HepG2 (cell line): ENCODE data around the gene CTNNA3. TPM values are rescaled to one million over a fixed set of nuclear protein-coding genes. Genes with fewer than 3 reads are reported as not detected.

Source experiments
- ATAC-seq: fragments of 200-7000 bp; cut with Tn5 transposase; 3 replicates; pipeline ENCODE4 v1.9.1; 2020; ENCODE audit warnings: mild to moderate bottlenecking, moderate library complexity
- BruUV-seq: library from RNA; stranded (reverse); fragments of 400-500 nt; replicated peaks from 2 replicates; lab custom pipeline; 2021; lab: Mats Ljungman, UMichigan
- CTCF ChIA-PET: fragments of 300-600 bp; formaldehyde crosslinking; extraction: SDS; loops from one replicate; lab custom pipeline; 2021; ENCODE audit warnings: low total read pairs, inconsistent platforms, low intra/inter-chr PET ratio; lab: Yijun Ruan, JAX
- POLR2A ChIA-PET: fragments of 350-600 bp; sonication (Branson Sonifier 250); formaldehyde crosslinking; loops from one replicate; lab custom pipeline; 2020; ENCODE audit warnings: antibody characterized with exemption, inconsistent platforms; lab: Yijun Ruan, JAX
- DNase-seq: peaks from one replicate; pipeline ENCODE4 v3.0.0-alpha.2; 2015; ENCODE audit warnings: low spot score
- FAIRE-seq: peaks from 3 replicates; lab custom pipeline; 2011; peaks lifted over from hg19 to GRCh38; lab: Jason Lieb, UNC
- H2AFZ ChIP-seq: one replicate; pipeline ENCODE4 v1.6.1; 2011; ENCODE audit warnings: low read length, inconsistent platforms
- H3K27ac ChIP-seq: fragments of 300-600 bp; 3 replicates; pipeline ENCODE4 v1.8.0; 2011; ENCODE audit warnings: mixed run types, mild to moderate bottlenecking, mixed read lengths, low read length, inconsistent platforms; ENCODE audit not compliant: insufficient read depth; ENCODE audit errors: extremely low read length
- H3K27me3 ChIP-seq, 2 experiments: fragments of 200-600 bp in 1 of 2; 2 replicates in 1 of 2; 3 replicates in 1 of 2; pipeline versions ENCODE4 v1.6.0 to v1.8.0; 2011; ENCODE audit warnings: low read length in 2 of 2, mild to moderate bottlenecking in 2 of 2, moderate library complexity in 2 of 2, inconsistent platforms in 1 of 2; ENCODE audit not compliant: insufficient read depth in 2 of 2, control insufficient read depth in 1 of 2
- H3K36me3 ChIP-seq, 2 experiments: fragments of 200-600 bp in 1 of 2; replicated peaks in 1 of 2; 2 replicates in 1 of 2; 3 replicates in 1 of 2; pipeline versions ENCODE4 v1.5.1 to v1.8.0; 2011; ENCODE audit warnings: low read length in 2 of 2, inconsistent platforms in 1 of 2; ENCODE audit not compliant: insufficient read depth in 2 of 2, control insufficient read depth in 1 of 2
- H3K4me1 ChIP-seq: 2 replicates; pipeline ENCODE4 v1.5.1; 2012; ENCODE audit warnings: low read length, inconsistent platforms; ENCODE audit not compliant: insufficient read depth
- H3K4me2 ChIP-seq: 2 replicates; pipeline ENCODE4 v1.6.0; 2011; ENCODE audit warnings: low read depth, low read length, inconsistent platforms
- H3K4me3 ChIP-seq, 3 experiments: fragments of 200-600 bp in 1 of 3; sonication (generic), shearing (Covaris generic) in 1 of 3; replicated peaks in 1 of 3; 2 replicates each; pipeline ENCODE4 v1.5.1; 2011 to 2016; ENCODE audit warnings: low read length in 3 of 3, inconsistent platforms in 2 of 3, low read depth in 2 of 3, mild to moderate bottlenecking in 2 of 3, control low read depth in 1 of 3, mixed read lengths in 1 of 3; ENCODE audit not compliant: insufficient read depth in 1 of 3
- H3K79me2 ChIP-seq: one replicate; pipeline ENCODE4 v1.6.1; 2011; ENCODE audit warnings: low read length, inconsistent platforms; ENCODE audit not compliant: insufficient read depth
- H3K9ac ChIP-seq: 2 replicates; pipeline ENCODE4 v1.6.0; 2011; ENCODE audit warnings: mild to moderate bottlenecking, low read depth, low read length, inconsistent platforms; ENCODE audit not compliant: insufficient read depth
- H3K9me3 ChIP-seq: 2 replicates; pipeline ENCODE4 v1.5.1; 2012; ENCODE audit warnings: mild to moderate bottlenecking, low read length
- H4K20me1 ChIP-seq: 2 replicates; pipeline ENCODE4 v1.6.0; 2011; ENCODE audit warnings: inconsistent platforms, mild to moderate bottlenecking, low read length, moderate library complexity; ENCODE audit not compliant: insufficient read depth
- FOXJ3 ChIP-seq: sonication (generic); formaldehyde crosslinking; IDR thresholded peaks from 2 replicates; pipeline ENCODE4 v1.4.0; 2020; ENCODE audit warnings: missing genetic modification reagents, mild to moderate bottlenecking, borderline replicate concordance
- GMEB2 ChIP-seq: IDR thresholded peaks from 2 replicates; pipeline ENCODE4 v1.6.1; 2016; ENCODE audit warnings: missing biosample characterization, missing genetic modification reagents, low read depth
- THRA ChIP-seq: sonication (generic); formaldehyde crosslinking; IDR thresholded peaks from 2 replicates; pipeline ENCODE4 v1.4.0; 2020; ENCODE audit warnings: missing genetic modification reagents, borderline replicate concordance
- UBTF ChIP-seq: sonication (generic); formaldehyde crosslinking; IDR thresholded peaks from 2 replicates; pipeline ENCODE4 v1.4.0; 2020; ENCODE audit warnings: mild to moderate bottlenecking, missing genetic modification reagents
- ZNF562 ChIP-seq: sonication (generic); formaldehyde crosslinking; IDR thresholded peaks from 2 replicates; pipeline ENCODE4 v1.8.0; 2022; ENCODE audit warnings: missing genetic modification reagents, borderline replicate concordance
- ZNF670 ChIP-seq: sonication (generic); formaldehyde crosslinking; IDR thresholded peaks from 2 replicates; pipeline ENCODE4 v1.8.0; 2022; ENCODE audit warnings: mild to moderate bottlenecking, missing genetic modification reagents, borderline replicate concordance
- ZNF678 ChIP-seq: sonication (generic); formaldehyde crosslinking; IDR thresholded peaks from 2 replicates; pipeline ENCODE4 v1.4.0; 2020; ENCODE audit warnings: mild to moderate bottlenecking, missing genetic modification reagents
- ZNF841 ChIP-seq: sonication (generic); formaldehyde crosslinking; IDR thresholded peaks from 2 replicates; pipeline ENCODE4 v1.8.1; 2023; ENCODE audit warnings: missing genetic modification reagents, borderline replicate concordance
- ZXDC ChIP-seq: sonication (generic); formaldehyde crosslinking; IDR thresholded peaks from 2 replicates; pipeline ENCODE4 v1.5.0; 2020; ENCODE audit warnings: mild to moderate bottlenecking, missing genetic modification reagents
- WGBS: methylation state at CpG from one replicate; pipeline ENCODE4 v1.1.6; 2017; ENCODE audit warnings: low lambda C conversion rate; 5-methylcytosine and 5-hydroxymethylcytosine counted together
- in situ Hi-C: cut with HindIII; loops from 2 replicates; pipeline ENCODE4 v1.10.0; 2017; ENCODE audit warnings: low pct_unique_long_range_greater_than_20kb; ENCODE audit not compliant: extremely low pct_ligation_motif_present
- intact Hi-C: fragments of 100-400 bp; cut with micrococcal nuclease; formaldehyde crosslinking; loops from one replicate; pipeline ENCODE4 v1.10.0; 2022; ENCODE audit not compliant: unreplicated experiment
- polyA plus RNA-seq, 8 experiments: library from polyadenylated mRNA; depleted of rRNA in 3 of 8; stranded (reverse) in 7 of 8; unstranded in 1 of 8; fragments of >200 nt; fragmentation: Illumina TruSeq in 4 of 8; extraction: Trizol in 4 of 8; gene quantifications; 2 replicates each; pipeline versions ENCODE4 v1.2.1 to v1.2.3, GENCODE V29; 2011 to 2016; ENCODE audit warnings: low read depth in 4 of 8, missing spikeins in 1 of 8, mixed read lengths in 1 of 8; ENCODE audit not compliant: insufficient read depth in 1 of 8
- total RNA-seq, 5 experiments: library from RNA; depleted of rRNA; stranded (reverse); fragments of >200 nt; fragmentation: Illumina TruSeq; extraction: Trizol; gene quantifications; 2 replicates each; pipeline ENCODE4 v1.2.3, GENCODE V29; 2016; ENCODE audit warnings: low read depth in 1 of 5

Gene CTNNA3
- total and polyA plus RNA-seq, 2 of the 13 experiments (the other 11 are each of a cell fraction or from before 2014, with no cell fraction given) = not detected

GRCh38 chr10:66167816-66168215, 1528.2 kb downstream of the CTNNA3 start (continued):
- TF ChIP-seq FOXJ3 (CRISPR knock-in tag) = no peak

GRCh38 chr10:66162560-66163143, 1533.3 kb downstream of the CTNNA3 start:
- Histone ChIP-seq H3K27ac (no peak overlapping the region), H3K4me2 (no peak overlapping the region), H3K9me3 (no peaks in the 10 kb centered on the region), H3K79me2 (no peaks in the 10 kb centered on the region), H3K36me3 (no peaks in the 10 kb centered on the region), H3K4me3 (no peak overlapping the region), H3K4me1 (no peaks in the 10 kb centered on the region), H3K27me3 (no peaks in the 10 kb centered on the region), H2AFZ (no peak overlapping the region), H3K9ac (no peak overlapping the region), H4K20me1 (no peaks in the 10 kb centered on the region)
- POLR2A ChIA-PET = no interaction called here
- in situ Hi-C loops = no loop called here
- no peak for FAIRE-seq
- WGBS = 0% methylated on average over 3 of the region's 5 CpGs
- no peak for DNase-seq
- ATAC-seq = no peak
- CTCF ChIA-PET = no interaction called here
- intact Hi-C loops = no loop called here
- BruUV-seq = no TSS peak
- TF ChIP-seq ZNF670 (CRISPR knock-in tag) (no peak), GMEB2 (CRISPR knock-in tag) (no peak), ZNF841 (CRISPR knock-in tag) (no peak), ZNF678 (CRISPR knock-in tag) (no peak), ZNF562 (CRISPR knock-in tag) (no peak), ZXDC (CRISPR knock-in tag) (no peak), UBTF (no peak), THRA (CRISPR knock-in tag) (no peak)
